Uterus (tissue), 4 donors: ENCODE results near the gene TRMU. TPM values are rescaled to one million over a fixed set of nuclear protein-coding genes. Genes with fewer than 3 reads are reported as not detected.
"Not testable (repeated sequence)": the region's sequence is repeated elsewhere in the genome, so short reads cannot be mapped to it uniquely, and the experiment has no call there.

ENCODE experiments used
- DNase-seq, 2 donors: peaks; one replicate each; pipeline ENCODE4 v3.0.0-alpha.2; 2019 to 2020
- H3K27ac ChIP-seq, 2 donors: fragments of 200-600 bp; sonication (generic); 1 replicate in 1 of 2; 2 replicates in 1 of 2; pipeline ENCODE4 v1.5.1; 2016 to 2018
- H3K27me3 ChIP-seq, 2 donors: fragments of 200-600 bp; sonication (generic); one replicate each; pipeline ENCODE4 v1.5.1; 2018 to 2019; ENCODE audit warnings: control low read depth in 1 of 2
- H3K36me3 ChIP-seq, 2 donors: fragments of 200-600 bp; sonication (generic); one replicate each; pipeline ENCODE4 v1.5.1; 2019; ENCODE audit warnings: control low read depth in 1 of 2
- H3K4me1 ChIP-seq, 2 donors: fragments of 200-600 bp; sonication (generic); one replicate each; pipeline ENCODE4 v1.5.1; 2018 to 2019; ENCODE audit warnings: control low read depth in 1 of 2
- H3K4me3 ChIP-seq, 2 donors: fragments of 200-600 bp; sonication (generic); 1 replicate in 1 of 2; 2 replicates in 1 of 2; pipeline ENCODE4 v1.5.1; 2018 to 2019; ENCODE audit warnings: mild to moderate bottlenecking in 1 of 2
- H3K9me3 ChIP-seq, 2 donors: fragments of 200-600 bp; sonication (generic); one replicate each; pipeline ENCODE4 v1.5.1; 2019; ENCODE audit warnings: control low read depth in 1 of 2
- CTCF ChIP-seq, 4 experiments: fragments of 200-600 bp in 2 of 4; fragments of 450-650 bp in 2 of 4; sonication (generic) in 2 of 4; IDR thresholded peaks; one replicate each; pipeline ENCODE4 v1.5.1; 2016 to 2019; ENCODE audit warnings: antibody characterized with exemption in 4 of 4, mild to moderate bottlenecking in 2 of 4, moderate library complexity in 1 of 4
- POLR2A ChIP-seq, 2 donors: fragments of 450-650 bp; IDR thresholded peaks; one replicate each; pipeline ENCODE4 v1.6.1; 2016; ENCODE audit warnings: antibody characterized with exemption in 2 of 2, mild to moderate bottlenecking in 1 of 2, moderate library complexity in 1 of 2
- intact Hi-C: fragments of 100-400 bp; cut with DNase I; formaldehyde crosslinking; loops from one replicate; pipeline ENCODE4 v1.15.1; 2023; ENCODE audit warnings: low total_unique reads
- total RNA-seq, 4 donors: library from RNA; depleted of rRNA in 3 of 4; stranded (reverse); fragments of >200 nt in 3 of 4; gene quantifications; one replicate each; pipeline versions ENCODE4 v1.1.0 to v1.2.4, GENCODE V29; 2014 to 2023
- donor health status: DM: yes; HTN: yes; CAD: no.

TRMU gene
- total RNA-seq, 4 donors from 2014 or later = 14.1 to 52.5 (median 31.2) TPM

GRCh38 chr22:46391486-46392136 is 56.1 kb downstream of the TRMU start:
- H3K36me3 ChIP-seq = no peaks in the 10 kb centered on the region
- no peaks in the 10 kb centered on the region for H3K4me1 ChIP-seq
- H3K27me3 ChIP-seq = no peaks in the 10 kb centered on the region
- intact Hi-C loops = no loop called here
- H3K4me3 ChIP-seq = no peak overlapping the region
- TF ChIP-seq POLR2A (IDR thresholded peaks at IDR 0.05) (no peak), CTCF (IDR thresholded peaks at IDR 0.05) (no peak)
- no peak for DNase-seq
- H3K9me3 ChIP-seq = no peaks in the 10 kb centered on the region
- H3K27ac ChIP-seq = no peak overlapping the region

- Histone ChIP-seq H3K36me3 (no peaks in the 10 kb centered on the region), H3K4me3 (no peak overlapping the region), H3K9me3 (no peaks in the 10 kb centered on the region), H3K4me1 (no peaks in the 10 kb centered on the region), H3K27ac (no peak overlapping the region), H3K27me3 (no peaks in the 10 kb centered on the region)
- intact Hi-C loops = no loop called here
- TF ChIP-seq CTCF (IDR thresholded peaks at IDR 0.05) (no peak), POLR2A (IDR thresholded peaks at IDR 0.05) (no peak)
- DNase-seq = no peak
Measured at GRCh38 chr22:46392137-46392844, 56.8 kb downstream of the TRMU start.

- Histone ChIP-seq H3K4me1 (no peaks in the 10 kb centered on the region), H3K27me3 (no peaks in the 10 kb centered on the region), H3K4me3 (no peak overlapping the region), H3K9me3 (no peaks in the 10 kb centered on the region), H3K36me3 (no peaks in the 10 kb centered on the region), H3K27ac (no peak overlapping the region)
- intact Hi-C loops = no loop called here
- TF ChIP-seq POLR2A (IDR thresholded peaks at IDR 0.05) (no peak), CTCF (IDR thresholded peaks at IDR 0.05) (no peak)
- no peak for DNase-seq
Measured at GRCh38 chr22:46393873-46394272, 58.4 kb downstream of the TRMU start.

- Histone ChIP-seq H3K9me3 (no peaks in the 10 kb centered on the region), H3K27me3 (no peaks in the 10 kb centered on the region), H3K36me3 (no peaks in the 10 kb centered on the region), H3K4me3 (no peak overlapping the region), H3K27ac (no peak overlapping the region), H3K4me1 (no peaks in the 10 kb centered on the region)
- intact Hi-C loops = no loop called here
- TF ChIP-seq CTCF (IDR thresholded peaks at IDR 0.05) = no peak
- TF ChIP-seq POLR2A (IDR thresholded peaks at IDR 0.05) = no peak
- no peak for DNase-seq
Measured at GRCh38 chr22:46394622-46395021, 59.1 kb downstream of the TRMU start.

GRCh38 chr22:46395145-46395544 is 59.6 kb downstream of the TRMU start:
- H3K4me3 ChIP-seq = no peak overlapping the region
- DNase-seq = no peak
- TF ChIP-seq POLR2A (IDR thresholded peaks at IDR 0.05) (no peak), CTCF (IDR thresholded peaks at IDR 0.05) (no peak)
- no peaks in the 10 kb centered on the region for H3K36me3 ChIP-seq
- H3K9me3 ChIP-seq = no peaks in the 10 kb centered on the region
- intact Hi-C loops = no loop called here
- H3K27ac ChIP-seq = no peak overlapping the region
- no peaks in the 10 kb centered on the region for H3K27me3 ChIP-seq
- no peaks in the 10 kb centered on the region for H3K4me1 ChIP-seq

- H3K4me1 ChIP-seq, H3K9me3 ChIP-seq, H3K27me3 ChIP-seq, H3K4me3 ChIP-seq, H3K27ac ChIP-seq, DNase-seq, intact Hi-C loops, H3K36me3 ChIP-seq: not testable (repeated sequence)
Measured at GRCh38 chr22:46397049-46397448, 61.5 kb downstream of the TRMU start.
